GM18867 (cell line): ENCODE results near the gene PIK3AP1.
"Not testable (repeated sequence)": the region's sequence is repeated elsewhere in the genome, so short reads cannot be mapped to it uniquely, and the experiment has no call there.

Experiments
- ATAC-seq: cut with Tn5 transposase; IDR thresholded peaks from one replicate; pipeline ENCODE4 v1.9.1; 2021; ENCODE audit warnings: mild to moderate bottlenecking, moderate library complexity; ENCODE audit not compliant: unreplicated experiment

Gene PIK3AP1

DNA sequence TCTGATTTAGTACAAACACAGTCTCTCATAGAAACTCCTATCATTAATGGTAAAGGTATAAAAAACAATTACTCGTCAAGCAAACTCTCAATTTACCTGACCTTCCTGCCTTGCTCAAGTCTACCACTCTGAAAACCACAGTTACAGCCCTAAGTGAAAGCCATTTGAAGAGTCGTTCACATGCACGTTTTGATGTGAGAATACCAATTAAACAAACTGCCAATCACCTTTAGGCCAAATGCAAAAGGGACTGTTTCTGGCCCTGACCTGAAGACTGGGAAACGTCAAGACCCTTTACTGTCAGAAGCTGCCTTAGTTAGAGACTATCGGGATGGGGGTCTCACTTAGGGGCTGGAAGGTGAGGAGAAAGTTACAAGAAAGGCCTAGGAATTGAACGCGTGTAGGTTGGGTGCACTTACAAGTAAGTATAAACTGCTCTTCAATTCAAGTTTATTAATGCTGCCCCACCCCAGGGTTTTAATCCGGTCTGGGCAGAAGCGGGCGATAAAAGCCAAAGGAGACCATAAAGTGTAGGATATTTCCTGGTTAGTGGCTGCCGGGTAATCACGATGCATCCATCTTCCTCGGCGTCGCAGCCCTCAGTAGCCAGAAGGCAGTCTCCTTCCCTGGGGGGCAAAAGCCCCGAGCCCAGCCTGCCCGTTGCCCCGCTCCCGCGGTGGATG, 134.4 kb downstream of the PIK3AP1 start:
- no peak for ATAC-seq

DNA sequence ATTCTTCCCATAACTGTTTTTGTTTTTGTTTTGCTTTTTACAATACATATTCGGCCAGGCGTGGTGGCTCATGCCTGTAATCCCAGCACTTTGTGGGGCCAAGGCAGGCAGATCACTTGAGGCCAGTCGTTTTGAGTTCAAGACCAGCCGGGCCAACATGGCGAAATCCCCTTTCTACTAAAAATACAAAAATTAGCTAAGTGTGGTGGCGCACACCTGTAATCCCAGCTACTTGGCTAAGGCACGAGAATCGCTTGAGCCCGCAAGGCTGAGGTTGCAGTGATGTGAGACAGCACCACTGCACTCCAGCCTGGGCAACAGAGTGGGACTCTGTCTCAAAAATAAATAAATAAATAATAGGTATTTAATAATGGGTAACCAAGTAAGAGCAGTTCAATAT, 135.8 kb downstream of the PIK3AP1 start:
- no peak for ATAC-seq

DNA sequence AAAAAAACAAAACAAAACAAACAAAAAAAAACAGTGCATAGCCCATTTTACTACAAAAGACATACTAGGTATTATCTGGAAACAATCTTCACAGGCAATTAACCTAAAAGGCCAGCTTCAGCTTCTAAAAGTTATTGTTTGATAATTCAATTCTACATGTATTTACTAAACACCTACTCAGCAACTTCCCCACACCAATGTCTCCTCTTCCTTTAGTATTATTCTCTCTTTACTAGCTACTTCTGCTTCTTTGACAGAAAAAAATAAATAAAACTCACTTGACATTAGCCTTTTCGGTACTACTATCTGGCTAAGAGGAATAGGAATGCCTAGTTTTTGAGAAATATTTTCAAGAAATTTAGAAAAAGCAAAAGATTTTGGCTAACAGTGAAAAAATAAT, 136.3 kb downstream of the PIK3AP1 start:
- no peak for ATAC-seq

GRCh38 chr10:96579133-96579532, 141.2 kb downstream of the PIK3AP1 start:
- no peak for ATAC-seq

DNA sequence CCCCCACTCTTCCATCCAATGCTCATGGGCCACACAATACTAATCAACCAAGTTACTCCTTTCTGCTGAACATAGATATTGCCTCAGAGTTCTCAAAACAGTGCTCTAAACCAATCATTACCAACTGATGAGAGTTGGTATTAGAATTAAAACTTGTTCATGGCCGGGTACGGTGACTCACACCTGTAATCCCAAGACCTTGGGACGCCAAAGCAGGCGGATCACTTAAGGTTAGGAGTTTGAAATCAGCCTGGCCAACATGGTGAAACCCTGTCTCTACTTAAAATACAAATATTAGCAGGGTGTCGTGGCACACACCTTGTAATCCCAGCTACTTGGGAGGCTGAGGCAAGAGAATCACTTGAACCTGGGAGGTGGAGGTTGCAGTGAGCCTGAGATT, 141.7 kb downstream of the PIK3AP1 start:
- no peak for ATAC-seq

GRCh38 chr10:96578022-96578421, 142.3 kb downstream of the PIK3AP1 start:
- ATAC-seq = no peak

DNA sequence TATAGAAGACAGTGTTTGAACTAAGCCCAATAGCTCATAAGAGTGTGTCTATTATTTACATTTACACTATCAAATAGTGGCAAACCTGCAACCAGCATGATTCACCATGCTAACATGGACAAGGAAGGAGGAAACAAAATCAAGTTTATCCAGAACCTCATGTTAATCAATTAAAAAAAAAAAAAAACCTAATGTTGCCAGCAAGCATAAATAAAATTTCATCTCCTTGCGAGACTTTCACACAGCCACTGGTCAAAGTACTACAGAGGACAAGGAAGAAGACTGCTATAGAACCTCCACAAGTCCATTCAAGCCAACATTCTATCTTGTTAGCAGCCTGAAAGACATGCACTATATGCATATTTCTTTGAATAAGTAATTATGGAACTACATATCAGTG, 143.2 kb downstream of the PIK3AP1 start:
- no peak for ATAC-seq

DNA sequence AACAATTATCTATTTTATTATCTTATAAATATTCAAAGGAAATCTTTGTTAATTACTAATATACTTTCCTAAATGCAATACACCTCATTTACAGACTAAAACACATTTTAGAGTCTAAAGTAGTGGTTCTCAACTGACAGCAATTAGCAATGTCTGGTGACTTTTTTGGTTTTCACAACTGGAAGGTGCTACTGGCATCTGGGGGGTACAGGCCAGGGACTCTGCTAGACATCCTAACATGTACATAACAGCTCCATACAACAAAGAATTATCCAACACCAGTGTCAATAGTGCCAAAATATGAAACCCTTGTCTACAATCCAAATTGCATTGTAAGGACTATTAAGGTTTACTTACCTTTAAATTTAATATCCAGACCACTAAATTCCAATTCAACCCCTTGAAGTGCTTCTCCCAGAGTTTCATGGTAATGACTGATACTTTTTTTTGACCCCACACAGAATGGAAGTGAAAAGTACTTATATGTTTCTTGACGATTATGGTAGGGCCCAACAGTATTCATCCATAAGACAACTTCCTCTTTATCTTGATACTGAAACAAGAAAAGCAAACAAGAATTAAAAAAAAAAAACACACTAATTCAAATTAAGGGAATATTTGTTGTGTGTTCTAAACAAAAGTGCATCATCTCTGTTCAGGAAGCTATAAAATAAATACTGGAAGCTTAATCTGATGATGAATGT, 143.9 kb downstream of the PIK3AP1 start:
- ATAC-seq = no peak

DNA sequence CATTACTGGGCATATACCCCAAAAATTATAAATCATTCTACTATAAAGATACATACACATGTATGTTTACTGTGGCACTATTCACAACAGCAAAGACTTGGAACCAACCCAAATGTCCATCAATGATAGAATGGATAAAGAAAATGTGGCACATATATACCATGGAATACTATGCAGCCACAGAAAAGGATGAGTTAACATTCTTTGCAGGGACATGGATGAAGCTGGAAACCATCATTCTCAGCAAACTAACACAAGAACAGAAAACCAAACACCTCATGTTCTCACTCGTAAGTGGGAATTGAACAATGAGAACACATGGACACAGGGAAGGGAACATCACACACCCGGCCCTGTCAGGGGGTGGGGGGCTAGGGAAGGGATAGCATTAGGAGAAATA, 145.8 kb downstream of the PIK3AP1 start:
- ATAC-seq = not testable (repeated sequence)

GRCh38 chr10:96573036-96573435, 147.3 kb downstream of the PIK3AP1 start:
- ATAC-seq = no peak

DNA sequence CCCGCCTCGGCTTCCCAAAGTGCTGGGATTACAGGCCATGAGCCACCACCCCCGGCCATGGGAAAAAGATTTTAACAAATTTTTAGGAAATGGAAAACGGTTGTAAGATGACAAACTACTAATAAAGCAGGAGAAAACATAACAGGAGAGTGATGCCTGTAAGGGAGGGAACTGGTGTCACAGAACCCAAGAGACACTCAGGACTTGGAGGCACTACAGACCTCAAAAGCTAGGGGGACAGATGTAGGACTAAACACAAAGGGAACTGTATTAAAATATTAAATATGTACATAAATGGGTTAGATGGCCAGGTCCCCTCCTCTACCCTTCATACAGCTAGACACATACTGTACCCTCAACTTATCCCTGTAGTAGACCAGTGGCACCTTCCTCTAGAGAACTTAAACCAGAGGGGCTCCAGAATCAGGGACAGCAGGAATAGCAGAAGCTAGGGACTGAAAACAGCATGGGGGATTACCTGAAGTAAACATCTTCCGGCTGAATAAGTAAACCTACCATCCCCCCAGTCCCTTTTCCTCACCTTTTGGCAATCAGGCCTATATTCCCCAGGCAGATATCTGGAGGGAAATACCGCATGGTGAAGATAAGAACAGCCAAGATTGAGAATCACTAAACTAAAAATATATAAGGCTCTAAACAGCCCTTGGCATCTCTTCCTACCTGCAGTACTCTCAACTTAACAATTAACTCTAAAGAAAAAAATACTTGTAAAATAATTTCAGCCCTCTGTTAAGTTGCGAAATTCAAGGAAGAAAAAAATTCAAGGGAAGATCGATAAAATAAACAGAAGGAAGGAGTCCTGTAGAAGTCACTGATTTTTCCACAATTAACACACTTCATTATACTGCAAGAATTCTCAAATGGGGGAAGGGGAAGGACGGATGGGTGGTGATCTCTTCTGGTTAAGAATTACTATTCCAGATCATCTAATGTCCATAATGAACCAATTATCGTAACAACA, 149.0 kb downstream of the PIK3AP1 start:
- ATAC-seq = no peak

GRCh38 chr10:96570511-96570910, 149.8 kb downstream of the PIK3AP1 start:
- ATAC-seq = no peak

- no peak for ATAC-seq
Observed at GRCh38 chr10:96568402-96568801, 151.9 kb downstream of the PIK3AP1 start.

- ATAC-seq = no peak
Observed at GRCh38 chr10:96565774-96566173, 154.5 kb downstream of the PIK3AP1 start.

DNA sequence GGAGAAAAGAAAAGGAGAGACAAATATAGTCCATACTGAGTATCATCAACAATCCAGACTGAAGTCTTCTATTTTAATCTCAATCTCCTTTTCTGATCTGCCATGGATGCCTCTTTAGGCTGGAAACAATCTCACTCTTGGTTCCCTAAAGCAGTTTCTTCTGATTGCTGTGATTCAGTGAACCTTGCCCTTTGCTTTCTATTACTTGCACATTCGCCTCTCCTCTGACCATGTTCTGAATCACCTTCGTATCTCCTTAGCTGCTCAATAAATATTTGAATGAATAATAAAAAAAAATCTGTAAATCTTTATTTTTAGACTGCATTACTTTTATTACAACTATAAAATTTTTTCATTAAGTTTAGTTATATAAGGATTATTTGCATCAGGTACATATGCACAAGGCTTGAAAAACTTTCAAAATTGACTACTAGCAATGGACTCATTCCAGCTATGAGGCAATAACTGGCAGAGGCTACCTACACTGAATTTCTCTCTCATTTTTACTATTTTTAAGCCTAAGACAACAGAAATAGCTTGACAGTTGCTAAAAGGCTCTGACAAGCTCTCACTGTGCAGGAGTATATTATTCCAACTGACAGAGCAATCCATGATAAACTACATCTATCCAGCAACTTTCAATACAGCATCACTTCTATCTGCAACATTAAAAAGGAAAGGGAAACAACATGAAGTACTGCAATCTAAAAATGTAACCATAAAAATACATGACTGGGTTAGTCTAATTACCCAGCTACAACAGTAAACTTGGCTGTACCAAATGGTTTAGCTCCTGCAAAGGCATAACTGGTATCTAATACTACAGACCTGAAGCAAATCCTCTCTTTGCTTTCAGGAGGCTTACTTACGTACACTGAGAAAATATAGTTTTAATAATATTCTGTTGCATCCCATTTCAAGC, 159.1 kb downstream of the PIK3AP1 start:
- ATAC-seq = no peak

DNA sequence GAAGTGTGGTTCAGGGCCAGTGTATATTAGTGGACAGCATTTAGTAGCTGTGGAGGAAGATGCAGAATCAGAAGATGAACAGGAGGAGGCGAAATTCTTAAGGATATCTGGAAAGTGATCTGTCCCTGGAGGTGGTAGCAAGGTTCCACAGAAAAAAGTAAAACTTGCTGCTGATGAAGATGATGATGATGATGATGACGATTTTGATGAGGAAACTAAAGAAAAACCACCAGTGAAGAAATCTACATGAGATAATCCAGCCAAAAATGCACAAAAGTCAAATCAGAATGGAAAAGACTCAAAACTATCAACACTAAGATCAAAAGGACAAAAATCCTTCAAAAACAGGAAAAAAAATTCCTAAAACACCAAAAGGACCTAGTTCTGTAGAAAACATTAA, 159.8 kb downstream of the PIK3AP1 start:
- ATAC-seq = no peak

DNA sequence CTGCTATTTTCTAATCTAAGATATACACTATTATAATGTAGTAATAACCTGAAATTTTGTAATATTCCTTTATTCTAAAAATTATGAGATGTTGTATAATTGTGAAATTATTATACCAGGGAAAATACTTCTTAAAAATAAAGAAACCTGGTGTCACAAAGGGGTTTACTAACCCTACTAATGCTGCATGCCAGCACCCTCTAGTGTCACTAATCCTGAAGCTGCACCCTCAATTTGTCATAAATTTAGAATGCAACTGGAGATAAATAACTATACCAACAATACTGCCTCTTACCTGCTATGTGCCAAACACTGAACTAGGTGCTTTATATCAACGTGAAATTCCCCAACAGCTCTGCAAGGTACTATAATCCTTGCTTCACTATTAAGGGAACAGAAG, 164.3 kb downstream of the PIK3AP1 start:
- ATAC-seq = no peak

- ATAC-seq = no peak
Observed at GRCh38 chr10:96555330-96555729, 165.0 kb downstream of the PIK3AP1 start.

DNA sequence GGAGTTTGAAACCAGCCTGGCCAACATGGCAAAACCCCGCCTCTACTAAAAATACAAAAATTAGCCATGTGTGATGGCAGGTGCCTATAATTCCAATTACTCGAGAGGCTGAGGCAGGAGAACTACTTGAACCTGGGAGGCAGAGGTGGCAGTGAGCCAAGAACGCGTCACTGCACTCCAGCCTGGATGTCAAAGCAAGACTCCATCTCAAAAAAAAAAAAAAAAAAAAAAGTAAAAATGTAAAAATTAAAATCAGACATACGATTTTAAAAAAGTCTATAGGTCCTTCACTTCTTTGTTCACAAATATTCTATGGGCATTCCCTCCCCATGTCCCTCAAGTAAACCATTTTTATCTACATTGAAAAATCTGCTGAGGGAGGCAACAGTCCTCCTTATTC, 171.7 kb downstream of the PIK3AP1 start:
- ATAC-seq = no peak

DNA sequence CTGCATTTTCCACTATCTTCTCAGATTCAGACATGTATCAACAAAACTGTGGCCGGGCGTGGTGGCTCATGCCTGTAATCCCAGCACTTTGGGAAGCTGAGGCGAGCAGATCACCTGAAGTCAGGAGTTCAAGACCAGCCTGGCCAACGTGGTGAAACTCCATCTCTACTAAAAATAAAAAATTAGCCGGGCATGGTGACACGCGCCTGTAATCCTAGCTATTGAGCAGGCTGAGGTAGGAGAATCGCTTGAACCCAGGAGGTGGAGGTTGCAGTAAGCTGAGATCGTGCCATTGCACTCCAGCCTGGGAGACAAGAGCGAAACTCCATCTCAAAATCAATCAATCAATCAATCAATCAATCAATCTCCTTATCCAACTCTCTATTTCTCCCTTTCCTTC, 174.8 kb downstream of the PIK3AP1 start:
- not testable (repeated sequence) for ATAC-seq
